ENCODE measurements around the gene APOB. TPM values are rescaled to one million over a fixed set of nuclear protein-coding genes. Genes with fewer than 3 reads are reported as not detected.

Gene APOB
- total and polyA plus RNA-seq, 2 of the 13 experiments (the other 11 are each of a cell fraction or from before 2014, with no cell fraction given) = 1,569 to 2,515 TPM

DNA sequence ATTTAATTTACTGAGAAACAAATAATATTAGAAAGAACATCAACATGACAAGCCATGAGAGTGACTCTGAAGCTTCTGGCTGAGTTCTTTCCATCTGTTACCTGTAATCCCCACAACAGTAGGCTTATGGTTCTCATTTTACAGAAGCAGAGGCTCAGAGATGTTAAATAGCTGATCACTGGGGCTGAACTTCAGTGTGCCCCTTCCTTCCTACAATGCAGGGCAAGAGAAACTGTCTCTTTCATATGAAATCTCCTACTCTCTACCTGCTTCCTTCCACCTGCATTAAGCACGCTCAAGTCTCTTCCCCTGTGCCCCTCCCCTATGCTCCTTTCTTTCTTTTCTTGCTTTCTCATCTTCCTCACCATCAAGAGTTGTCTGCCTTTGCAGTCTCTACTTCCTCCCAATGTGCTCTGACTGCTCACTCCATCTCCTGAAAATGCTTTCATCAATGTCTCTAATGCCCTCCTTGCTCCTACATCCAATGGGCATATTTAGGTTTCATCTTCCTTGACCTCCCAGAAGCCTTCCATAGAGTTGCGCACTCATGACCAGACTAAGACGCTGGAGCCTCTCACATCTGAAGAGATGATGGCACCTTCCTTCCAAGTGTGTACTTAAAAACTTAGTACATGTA lies 23.7 kb downstream of the APOB start (continued):
- TF ChIP-seq, protein P1, sequence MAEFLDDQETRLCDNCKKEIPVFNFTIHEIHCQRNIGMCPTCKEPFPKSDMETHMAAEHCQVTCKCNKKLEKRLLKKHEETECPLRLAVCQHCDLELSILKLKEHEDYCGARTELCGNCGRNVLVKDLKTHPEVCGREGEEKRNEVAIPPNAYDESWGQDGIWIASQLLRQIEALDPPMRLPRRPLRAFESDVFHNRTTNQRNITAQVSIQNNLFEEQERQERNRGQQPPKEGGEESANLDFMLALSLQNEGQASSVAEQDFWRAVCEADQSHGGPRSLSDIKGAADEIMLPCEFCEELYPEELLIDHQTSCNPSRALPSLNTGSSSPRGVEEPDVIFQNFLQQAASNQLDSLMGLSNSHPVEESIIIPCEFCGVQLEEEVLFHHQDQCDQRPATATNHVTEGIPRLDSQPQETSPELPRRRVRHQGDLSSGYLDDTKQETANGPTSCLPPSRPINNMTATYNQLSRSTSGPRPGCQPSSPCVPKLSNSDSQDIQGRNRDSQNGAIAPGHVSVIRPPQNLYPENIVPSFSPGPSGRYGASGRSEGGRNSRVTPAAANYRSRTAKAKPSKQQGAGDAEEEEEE (CRISPR knock-in tag; IDR thresholded peaks at IDR 0.05; ENCODE audit: borderline replicate concordance) = no peak
- TF ChIP-seq GPN1 (CRISPR knock-in tag; IDR thresholded peaks at IDR 0.05; ENCODE audit: borderline replicate concordance) (no peak), EHMT2 (IDR thresholded peaks at IDR 0.05; ENCODE audit: borderline replicate concordance, low read depth, low read length) (no peak), ZNF335 (CRISPR knock-in tag; IDR thresholded peaks at IDR 0.05) (no peak), JUND (CRISPR knock-in tag; IDR thresholded peaks at IDR 0.05) (no peak), RFXANK (CRISPR knock-in tag; IDR thresholded peaks at IDR 0.05) (no peak), TAF1 (CRISPR knock-in tag; IDR thresholded peaks at IDR 0.05) (no peak), SNAI1 (CRISPR knock-in tag; IDR thresholded peaks at IDR 0.05; ENCODE audit: borderline replicate concordance) (no peak), ZNF615 (CRISPR knock-in tag; IDR thresholded peaks at IDR 0.05; ENCODE audit: borderline replicate concordance) (no peak), ZNF282 (IDR thresholded peaks at IDR 0.05; ENCODE audit: partially characterized antibody) (no peak), ZNF383 (CRISPR knock-in tag; IDR thresholded peaks at IDR 0.05; ENCODE audit: borderline replicate concordance) (no peak), RBM22 (optimal IDR thresholded peaks at IDR 0.05; ENCODE audit: low read length) (peak; percentile 100), ARID2 (CRISPR knock-in tag; IDR thresholded peaks at IDR 0.05; ENCODE audit: borderline replicate concordance) (no peak), FOXP1 (IDR thresholded peaks at IDR 0.05) (no peak), FOXP1 (CRISPR knock-in tag; IDR thresholded peaks at IDR 0.05) (no peak), CCAR2 (optimal IDR thresholded peaks at IDR 0.05; ENCODE audit: low read depth, low read length) (no peak), ZNF260 (CRISPR knock-in tag; IDR thresholded peaks at IDR 0.05; ENCODE audit: borderline replicate concordance, low read depth) (no peak), ASH2L (IDR thresholded peaks at IDR 0.05; ENCODE audit: insufficient read length, low read depth, low read length) (peak; percentile 13), RXRA (CRISPR knock-in tag; IDR thresholded peaks at IDR 0.05) (no peak), RFXAP (CRISPR knock-in tag; IDR thresholded peaks at IDR 0.05; ENCODE audit: borderline replicate concordance) (no peak), PAX8 (CRISPR knock-in tag; IDR thresholded peaks at IDR 0.05; ENCODE audit: borderline replicate concordance) (no peak), ZNF672 (CRISPR knock-in tag; IDR thresholded peaks at IDR 0.05) (no peak; the same call in 1 of the 2 replicates), NONO (IDR thresholded peaks at IDR 0.05) (no peak), NONO (CRISPR knock-in tag; conservative IDR thresholded peaks at IDR 0.05) (0 out of 2 replicates have a peak, but pooled peaks have one; percentile 29), NFATC3 (CRISPR knock-in tag; IDR thresholded peaks at IDR 0.05) (no peak), ZNF124 (CRISPR knock-in tag; IDR thresholded peaks at IDR 0.05) (0 out of 2 replicates have a peak, but pooled peaks have one; percentile 69), ZBTB7B (CRISPR knock-in tag; IDR thresholded peaks at IDR 0.05) (peak; percentile 23; the same call in 1 of the 2 replicates)
- TF ChIP-seq, protein P2, sequence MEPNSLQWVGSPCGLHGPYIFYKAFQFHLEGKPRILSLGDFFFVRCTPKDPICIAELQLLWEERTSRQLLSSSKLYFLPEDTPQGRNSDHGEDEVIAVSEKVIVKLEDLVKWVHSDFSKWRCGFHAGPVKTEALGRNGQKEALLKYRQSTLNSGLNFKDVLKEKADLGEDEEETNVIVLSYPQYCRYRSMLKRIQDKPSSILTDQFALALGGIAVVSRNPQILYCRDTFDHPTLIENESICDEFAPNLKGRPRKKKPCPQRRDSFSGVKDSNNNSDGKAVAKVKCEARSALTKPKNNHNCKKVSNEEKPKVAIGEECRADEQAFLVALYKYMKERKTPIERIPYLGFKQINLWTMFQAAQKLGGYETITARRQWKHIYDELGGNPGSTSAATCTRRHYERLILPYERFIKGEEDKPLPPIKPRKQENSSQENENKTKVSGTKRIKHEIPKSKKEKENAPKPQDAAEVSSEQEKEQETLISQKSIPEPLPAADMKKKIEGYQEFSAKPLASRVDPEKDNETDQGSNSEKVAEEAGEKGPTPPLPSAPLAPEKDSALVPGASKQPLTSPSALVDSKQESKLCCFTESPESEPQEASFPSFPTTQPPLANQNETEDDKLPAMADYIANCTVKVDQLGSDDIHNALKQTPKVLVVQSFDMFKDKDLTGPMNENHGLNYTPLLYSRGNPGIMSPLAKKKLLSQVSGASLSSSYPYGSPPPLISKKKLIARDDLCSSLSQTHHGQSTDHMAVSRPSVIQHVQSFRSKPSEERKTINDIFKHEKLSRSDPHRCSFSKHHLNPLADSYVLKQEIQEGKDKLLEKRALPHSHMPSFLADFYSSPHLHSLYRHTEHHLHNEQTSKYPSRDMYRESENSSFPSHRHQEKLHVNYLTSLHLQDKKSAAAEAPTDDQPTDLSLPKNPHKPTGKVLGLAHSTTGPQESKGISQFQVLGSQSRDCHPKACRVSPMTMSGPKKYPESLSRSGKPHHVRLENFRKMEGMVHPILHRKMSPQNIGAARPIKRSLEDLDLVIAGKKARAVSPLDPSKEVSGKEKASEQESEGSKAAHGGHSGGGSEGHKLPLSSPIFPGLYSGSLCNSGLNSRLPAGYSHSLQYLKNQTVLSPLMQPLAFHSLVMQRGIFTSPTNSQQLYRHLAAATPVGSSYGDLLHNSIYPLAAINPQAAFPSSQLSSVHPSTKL (CRISPR knock-in tag; IDR thresholded peaks at IDR 0.05) = no peak

Data from HepG2 (cell line).